GM18508 (cell line): ENCODE measurements around the gene PDE7B.
"Not testable (repeated sequence)": the region's sequence is repeated elsewhere in the genome, so short reads cannot be mapped to it uniquely, and the experiment has no call there.

Experiments
- ATAC-seq: cut with Tn5 transposase; IDR thresholded peaks from one replicate; pipeline ENCODE4 v1.9.1; 2021; ENCODE audit warnings: moderate number of reproducible peaks; ENCODE audit not compliant: insufficient read depth, unreplicated experiment

PDE7B gene

DNA sequence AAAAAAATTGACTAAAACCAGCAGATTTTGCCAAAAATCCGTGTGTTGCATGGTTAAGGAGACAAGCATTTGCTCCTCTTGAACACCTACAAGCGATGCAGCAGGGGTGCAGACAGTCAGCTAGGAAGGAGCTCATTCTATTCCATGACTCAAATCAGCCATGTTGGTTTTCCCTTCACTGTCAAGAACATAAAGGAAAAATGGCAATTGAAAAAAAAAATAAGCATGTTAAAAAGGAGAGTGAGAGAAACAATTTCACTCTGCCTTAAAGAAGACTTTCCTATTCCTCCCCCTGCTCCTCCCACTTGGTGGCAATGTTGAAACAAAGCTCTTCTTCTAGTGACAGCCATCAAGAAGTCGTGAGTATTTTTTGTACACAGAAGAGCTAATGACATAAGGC, 283.2 kb downstream of the PDE7B start:
- no peak for ATAC-seq

GRCh38 chr6:136136274-136136673, 284.8 kb downstream of the PDE7B start:
- ATAC-seq, result no peak

DNA sequence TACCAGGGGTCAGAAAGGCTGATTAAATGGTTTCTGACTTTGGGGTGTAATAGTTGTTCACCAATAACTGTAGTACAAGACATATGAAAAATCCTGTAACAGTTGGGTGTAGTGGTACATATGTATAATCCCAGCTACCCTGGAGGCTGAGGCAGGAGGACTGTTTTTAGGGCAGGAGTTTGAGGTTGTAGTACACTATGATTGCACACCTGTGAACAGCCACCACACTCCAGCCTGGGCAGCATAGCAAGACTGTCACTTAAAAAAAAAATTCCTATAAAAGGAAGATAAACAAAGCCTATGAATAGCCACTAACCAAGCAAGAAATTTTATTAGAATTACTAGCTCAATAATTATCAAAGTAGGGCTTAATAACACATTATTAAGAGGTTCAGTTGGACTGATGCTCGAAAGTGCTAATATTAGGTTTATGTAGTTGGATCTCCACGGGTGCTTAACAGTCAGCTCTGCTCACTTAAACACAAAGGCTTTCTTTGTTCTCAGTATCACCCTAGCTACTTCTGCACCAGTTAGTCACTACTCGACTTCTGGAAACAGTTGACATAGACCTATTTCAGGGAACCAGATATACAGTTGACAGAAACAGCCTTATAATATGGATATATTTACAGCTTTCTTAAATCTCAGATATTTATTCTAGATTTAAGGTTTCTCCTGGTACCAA, 285.6 kb downstream of the PDE7B start:
- no peak for ATAC-seq

GRCh38 chr6:136137739-136138402, 286.4 kb downstream of the PDE7B start:
- no peak for ATAC-seq

DNA sequence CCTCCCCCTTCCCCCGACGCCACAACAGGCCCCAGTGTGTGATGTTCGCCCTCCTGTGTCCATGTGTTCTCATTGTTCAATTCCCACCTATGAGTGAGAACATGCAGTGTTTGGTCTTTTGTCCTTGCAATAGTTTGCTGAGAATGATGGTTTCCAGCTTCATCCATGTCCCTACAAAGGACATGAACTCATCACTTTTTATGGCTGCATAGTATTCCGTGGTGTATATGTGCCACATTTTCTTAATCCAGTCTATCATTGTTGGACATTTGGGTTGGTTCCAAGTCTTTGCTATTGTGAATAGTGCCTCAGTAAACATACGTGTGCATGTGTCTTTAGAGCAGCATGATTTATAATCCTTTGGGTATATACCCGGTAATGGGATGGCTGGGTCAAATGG, 287.6 kb downstream of the PDE7B start:
- not testable (repeated sequence) for ATAC-seq

GRCh38 chr6:136144251-136145023, 292.9 kb downstream of the PDE7B start:
- ATAC-seq, result no peak

GRCh38 chr6:136146130-136146529, 294.6 kb downstream of the PDE7B start:
- ATAC-seq, result no peak

GRCh38 chr6:136147342-136147741, 295.8 kb downstream of the PDE7B start:
- no peak for ATAC-seq

- no peak for ATAC-seq
Measured at GRCh38 chr6:136148051-136148450, 296.6 kb downstream of the PDE7B start.

GRCh38 chr6:136148523-136148922, 297.0 kb downstream of the PDE7B start:
- no peak for ATAC-seq

GRCh38 chr6:136149311-136149710, 297.8 kb downstream of the PDE7B start:
- no peak for ATAC-seq

GRCh38 chr6:136150961-136151360, 299.5 kb downstream of the PDE7B start:
- no peak for ATAC-seq

DNA sequence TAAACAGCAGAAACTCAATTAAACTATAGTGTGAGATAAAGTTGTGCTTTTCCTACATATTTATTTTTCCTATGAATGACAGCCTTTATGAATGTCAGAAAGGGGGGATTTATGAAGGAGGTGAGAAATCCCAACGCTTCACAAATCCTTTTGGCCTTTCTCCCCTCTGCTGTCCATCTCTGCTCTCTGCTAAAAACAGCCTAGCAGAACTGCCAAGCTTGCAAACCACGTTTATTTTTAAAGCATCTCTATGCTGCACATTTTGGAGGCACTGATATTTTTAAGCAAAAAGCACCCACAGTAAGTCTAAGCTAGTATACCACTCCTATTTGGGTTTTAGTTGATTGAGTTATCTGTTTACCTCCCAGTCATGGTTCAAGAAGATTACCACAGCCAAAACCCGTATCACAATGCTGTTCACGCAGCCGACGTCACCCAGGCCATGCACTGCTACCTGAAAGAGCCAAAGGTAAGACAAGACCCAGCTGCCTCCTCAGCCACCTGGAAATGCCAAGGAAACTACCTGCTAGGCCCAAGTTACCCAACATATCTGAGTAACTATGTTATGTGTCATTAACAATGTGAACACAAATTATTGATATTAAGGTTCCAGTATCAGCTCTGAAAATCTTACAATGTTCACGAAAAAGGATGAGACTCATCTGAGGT, 302.3 kb downstream of the PDE7B start:
- ATAC-seq, result no peak

GRCh38 chr6:136155191-136155590, 303.7 kb downstream of the PDE7B start:
- ATAC-seq, result no peak

DNA sequence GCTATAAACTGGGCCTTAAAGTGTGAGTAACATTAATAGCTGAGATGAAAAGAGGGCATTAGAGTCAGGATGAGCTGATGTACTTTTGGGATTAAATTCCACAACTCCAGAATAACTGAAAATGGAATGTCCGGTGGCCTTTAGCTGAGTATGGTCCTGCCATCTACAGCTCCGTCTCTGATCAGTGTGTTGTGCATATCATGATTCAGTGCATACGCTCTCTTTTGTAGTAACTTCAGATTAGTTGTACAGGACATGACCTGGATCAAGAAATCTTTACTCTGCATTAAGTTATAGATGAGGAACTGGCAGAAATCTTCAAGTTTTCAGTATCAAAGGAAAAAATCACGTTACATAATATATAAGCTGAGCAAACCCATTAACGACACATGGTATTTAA, 306.2 kb downstream of the PDE7B start:
- ATAC-seq, result no peak

GRCh38 chr6:136158387-136158821, 306.9 kb downstream of the PDE7B start:
- no peak for ATAC-seq

- ATAC-seq, result no peak
Measured at GRCh38 chr6:136158971-136159370, 307.5 kb downstream of the PDE7B start.

GRCh38 chr6:136160250-136160649, 308.7 kb downstream of the PDE7B start:
- ATAC-seq, result no peak

DNA sequence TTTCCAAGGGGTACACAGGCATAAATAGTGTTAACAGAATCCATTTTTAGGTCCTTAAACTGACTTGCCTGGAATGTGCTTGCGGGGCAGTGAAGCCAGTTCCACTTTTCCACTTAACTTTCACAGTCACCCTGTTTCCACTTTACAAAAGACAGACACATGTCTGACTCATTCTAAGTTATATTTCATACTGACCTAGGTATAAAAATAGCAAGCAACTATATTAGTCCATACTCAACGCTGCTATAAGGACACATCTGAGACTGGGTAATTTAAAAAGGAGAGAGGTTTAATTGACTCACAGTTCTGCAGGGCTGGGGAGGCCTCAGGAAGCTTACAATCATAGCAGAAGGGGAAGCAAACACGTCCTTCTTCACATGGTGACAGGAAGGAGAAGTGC, 310.4 kb downstream of the PDE7B start:
- no peak for ATAC-seq

DNA sequence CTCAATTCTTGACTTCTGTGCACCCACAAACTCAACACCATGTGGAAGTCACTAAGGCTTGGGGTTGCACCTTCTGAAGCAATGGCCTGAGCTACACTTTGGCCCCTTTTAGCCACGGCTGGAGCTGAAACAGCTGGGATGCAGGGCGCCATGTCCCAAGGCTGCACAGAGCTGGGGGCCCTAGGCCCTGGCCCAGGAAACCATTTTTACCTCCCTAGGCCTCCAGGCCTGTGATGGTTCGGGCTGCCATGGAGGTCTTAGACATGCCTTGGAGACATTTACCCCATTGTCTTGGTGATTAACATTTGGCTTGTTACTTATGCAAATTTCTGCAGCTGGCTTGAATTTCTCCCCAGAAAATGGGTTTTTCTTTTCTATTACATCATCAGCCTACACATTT, 311.8 kb downstream of the PDE7B start:
- ATAC-seq, result no peak

DNA sequence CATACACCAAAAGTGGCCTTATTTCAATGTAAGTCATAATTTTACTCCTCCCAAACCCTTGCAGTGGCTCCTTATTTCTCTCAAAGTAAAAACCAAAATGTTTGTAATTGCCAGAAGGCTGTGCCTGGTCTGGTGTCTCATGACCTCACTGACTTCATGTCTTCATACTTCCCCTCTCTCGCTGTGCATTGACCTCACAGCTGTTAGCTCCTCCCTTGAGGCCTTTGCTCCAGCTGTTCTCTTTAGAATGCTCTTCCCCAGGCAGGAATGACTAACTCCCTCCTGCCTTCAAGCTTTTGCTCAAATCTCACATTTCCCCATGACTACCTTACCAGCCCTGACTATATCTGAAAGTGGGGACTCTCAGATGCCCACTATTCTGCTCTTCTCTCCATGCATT, 315.3 kb downstream of the PDE7B start:
- no peak for ATAC-seq
